Thyroid gland (tissue), 4 donors: ENCODE data around the gene SIRPB2. TPM values are rescaled to one million over a fixed set of nuclear protein-coding genes. Genes with fewer than 3 reads are reported as not detected.

Experiments used
- DNase-seq, 2 donors: peaks; one replicate each; pipeline ENCODE4 v3.0.0-alpha.2; 2019
- H3K27ac ChIP-seq, 3 donors: fragments of 200-600 bp; sonication (generic); 1 replicate in 2 of 3; 2 replicates in 1 of 3; pipeline ENCODE4 v1.5.1; 2016 to 2019; ENCODE audit warnings: mild to moderate bottlenecking in 1 of 3, moderate library complexity in 1 of 3
- H3K27me3 ChIP-seq: fragments of 200-600 bp; sonication (generic); one replicate; pipeline ENCODE4 v1.5.1; 2019
- H3K36me3 ChIP-seq, 2 donors: fragments of 200-600 bp; sonication (generic); one replicate each; pipeline ENCODE4 v1.5.1; 2016 to 2019
- H3K4me1 ChIP-seq, 2 donors: fragments of 200-600 bp; sonication (generic); one replicate each; pipeline ENCODE4 v1.5.1; 2017 to 2019
- H3K4me3 ChIP-seq, 3 donors: fragments of 200-600 bp; sonication (generic); replicated peaks in 1 of 3; 1 replicate in 2 of 3; 2 replicates in 1 of 3; pipeline ENCODE4 v1.5.1; 2016; ENCODE audit warnings: mild to moderate bottlenecking in 1 of 3
- H3K9me3 ChIP-seq: fragments of 200-600 bp; sonication (generic); one replicate; pipeline ENCODE4 v1.5.1; 2017
- POLR2A ChIP-seq, 2 donors: fragments of 450-650 bp; IDR thresholded peaks; one replicate each; pipeline ENCODE4 v1.6.1; 2017; ENCODE audit warnings: antibody characterized with exemption in 2 of 2, mild to moderate bottlenecking in 2 of 2, moderate library complexity in 1 of 2
- WGBS, 2 donors: methylation state at CpG; one replicate each; pipeline ENCODE4 v1.1.5; 2017; 5-methylcytosine and 5-hydroxymethylcytosine counted together
- intact Hi-C: fragments of 100-400 bp; cut with DNase I; formaldehyde crosslinking; loops from one replicate; pipeline ENCODE4 v1.15.1; 2023
- total RNA-seq, 4 donors: library from RNA; depleted of rRNA; stranded (reverse); fragments of >200 nt; gene quantifications; one replicate each; pipeline ENCODE4 v1.2.3, GENCODE V29; 2016
- TF ChIP-seq, protein P1 (sequence below), 6 experiments: fragments of 200-600 bp in 3 of 6; fragments of 450-650 bp in 3 of 6; sonication (generic) in 3 of 6; IDR thresholded peaks; one replicate each; pipeline ENCODE4 v1.5.1; 2016 to 2019; ENCODE audit warnings: antibody characterized with exemption in 6 of 6, mild to moderate bottlenecking in 2 of 6, inconsistent platforms in 1 of 6, moderate library complexity in 1 of 6

The SIRPB2 gene
- total RNA-seq, 4 donors from 2014 or later, result 1.3 to 4.5 (median 2.3) TPM

DNA sequence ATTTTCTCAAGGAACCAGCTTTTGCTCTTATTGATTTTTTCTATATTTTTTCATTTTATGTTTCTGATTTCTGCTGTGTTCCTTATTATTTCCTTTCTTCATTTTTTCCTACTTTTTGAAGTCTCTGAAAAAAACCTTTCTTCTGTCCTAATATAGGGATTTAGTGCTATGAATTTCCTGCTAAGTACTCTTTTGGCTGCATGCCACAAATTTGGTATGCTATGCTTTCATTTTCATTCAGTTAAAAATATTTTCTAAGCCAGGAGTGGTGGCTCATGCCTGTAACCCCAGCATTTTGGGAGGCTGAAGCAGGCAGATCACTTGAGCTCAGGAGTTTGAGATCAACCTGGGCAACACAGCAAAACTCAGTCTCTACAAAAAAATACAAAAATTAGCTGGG, 35.7 kb upstream of the SIRPB2 start:
- no peak overlapping the region for H3K4me3 ChIP-seq
- no peaks in the 10 kb centered on the region for H3K36me3 ChIP-seq
- H3K27ac ChIP-seq, result no peak overlapping the region
- H3K27me3 ChIP-seq, result no peaks in the 10 kb centered on the region
- TF ChIP-seq, protein P1, sequence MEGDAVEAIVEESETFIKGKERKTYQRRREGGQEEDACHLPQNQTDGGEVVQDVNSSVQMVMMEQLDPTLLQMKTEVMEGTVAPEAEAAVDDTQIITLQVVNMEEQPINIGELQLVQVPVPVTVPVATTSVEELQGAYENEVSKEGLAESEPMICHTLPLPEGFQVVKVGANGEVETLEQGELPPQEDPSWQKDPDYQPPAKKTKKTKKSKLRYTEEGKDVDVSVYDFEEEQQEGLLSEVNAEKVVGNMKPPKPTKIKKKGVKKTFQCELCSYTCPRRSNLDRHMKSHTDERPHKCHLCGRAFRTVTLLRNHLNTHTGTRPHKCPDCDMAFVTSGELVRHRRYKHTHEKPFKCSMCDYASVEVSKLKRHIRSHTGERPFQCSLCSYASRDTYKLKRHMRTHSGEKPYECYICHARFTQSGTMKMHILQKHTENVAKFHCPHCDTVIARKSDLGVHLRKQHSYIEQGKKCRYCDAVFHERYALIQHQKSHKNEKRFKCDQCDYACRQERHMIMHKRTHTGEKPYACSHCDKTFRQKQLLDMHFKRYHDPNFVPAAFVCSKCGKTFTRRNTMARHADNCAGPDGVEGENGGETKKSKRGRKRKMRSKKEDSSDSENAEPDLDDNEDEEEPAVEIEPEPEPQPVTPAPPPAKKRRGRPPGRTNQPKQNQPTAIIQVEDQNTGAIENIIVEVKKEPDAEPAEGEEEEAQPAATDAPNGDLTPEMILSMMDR (IDR thresholded peaks at IDR 0.05), result no peak
- TF ChIP-seq POLR2A (IDR thresholded peaks at IDR 0.05), result no peak
- no peaks in the 10 kb centered on the region for H3K9me3 ChIP-seq
- DNase-seq, result no peak
- intact Hi-C loops, result no loop called here
- no peaks in the 10 kb centered on the region for H3K4me1 ChIP-seq

DNA sequence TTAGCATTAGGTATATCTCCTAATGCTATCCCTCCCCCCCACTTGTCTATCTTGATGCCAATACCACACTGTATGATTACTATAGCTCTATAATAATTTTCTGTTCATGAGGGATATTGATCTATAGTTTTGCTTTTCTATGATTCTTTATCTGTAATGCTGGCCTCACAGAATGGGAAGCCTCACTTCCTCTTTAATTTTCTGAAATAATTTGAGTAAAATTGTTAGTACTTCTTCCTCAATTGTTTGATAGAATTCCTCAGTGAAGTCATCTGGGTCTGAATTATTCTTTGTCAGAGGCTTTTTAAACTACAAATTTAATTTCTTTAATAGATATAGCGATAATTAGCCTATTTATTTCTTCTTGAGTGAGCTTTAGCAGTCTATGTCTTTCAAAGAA, 35.1 kb upstream of the SIRPB2 start:
- Histone ChIP-seq H3K9me3 (no peaks in the 10 kb centered on the region), H3K27ac (no peak overlapping the region), H3K4me3 (no peak overlapping the region), H3K36me3 (no peaks in the 10 kb centered on the region), H3K4me1 (no peaks in the 10 kb centered on the region), H3K27me3 (no peaks in the 10 kb centered on the region)
- intact Hi-C loops, result no loop called here
- no peak for TF ChIP-seq POLR2A (IDR thresholded peaks at IDR 0.05)
- TF ChIP-seq, protein P1 (IDR thresholded peaks at IDR 0.05), result no peak
- 77 to 83% methylated on average over 1 of the region's 1 CpG for WGBS, 2 donors
- no peak for DNase-seq

DNA sequence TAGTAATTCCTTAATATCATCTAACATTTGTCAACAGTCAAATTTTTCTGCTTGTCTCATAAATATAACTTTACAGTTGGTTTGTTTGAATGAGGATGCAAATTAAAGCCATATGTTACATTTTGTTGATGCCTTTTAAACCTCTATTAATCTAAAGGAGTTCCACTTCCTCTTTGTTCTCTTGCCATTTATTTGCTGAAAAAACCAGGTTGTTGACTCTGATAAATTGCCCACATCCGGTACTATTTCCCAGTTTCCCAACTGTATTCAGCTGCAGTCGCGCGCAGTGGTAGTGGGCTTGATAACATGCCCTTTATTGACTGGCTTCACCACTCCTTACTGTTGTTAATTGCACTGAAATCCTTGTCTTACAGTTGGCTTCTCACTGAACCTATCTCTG, 32.8 kb upstream of the SIRPB2 start:
- no peaks in the 10 kb centered on the region for H3K9me3 ChIP-seq
- WGBS, 2 donors, result 59 to 69% methylated on average over 4 of the region's 4 CpGs
- no peak overlapping the region for H3K27ac ChIP-seq
- TF ChIP-seq, protein P1 (IDR thresholded peaks at IDR 0.05), result no peak
- TF ChIP-seq POLR2A (IDR thresholded peaks at IDR 0.05), result no peak
- H3K36me3 ChIP-seq, result no peaks in the 10 kb centered on the region
- H3K4me1 ChIP-seq, result no peaks in the 10 kb centered on the region
- intact Hi-C loops, result no loop called here
- DNase-seq, result no peak
- no peak overlapping the region for H3K4me3 ChIP-seq
- no peaks in the 10 kb centered on the region for H3K27me3 ChIP-seq

DNA sequence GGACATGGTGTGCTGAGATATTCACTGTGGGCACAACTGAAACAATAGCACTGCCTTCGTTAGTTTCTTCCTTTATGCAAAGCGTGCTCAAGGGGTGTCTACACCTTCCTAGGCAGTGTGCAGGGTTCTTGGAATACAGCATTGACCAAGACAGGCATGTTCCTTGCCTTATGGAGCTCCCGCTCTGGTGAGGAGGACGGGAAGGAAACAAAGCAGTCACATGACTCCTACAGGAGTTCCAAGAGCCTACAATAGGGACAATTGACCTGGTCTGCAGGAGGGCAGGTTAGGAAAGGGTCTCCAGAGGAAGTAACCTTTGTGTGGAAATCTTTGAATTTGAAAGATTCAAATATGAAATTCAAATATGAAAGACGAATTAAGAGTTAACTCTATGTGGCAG, 25.8 kb upstream of the SIRPB2 start:
- Histone ChIP-seq H3K27ac (no peak overlapping the region), H3K4me1 (no peaks in the 10 kb centered on the region), H3K9me3 (no peaks in the 10 kb centered on the region), H3K27me3 (no peaks in the 10 kb centered on the region), H3K36me3 (no peaks in the 10 kb centered on the region), H3K4me3 (no peak overlapping the region)
- no peak for DNase-seq
- intact Hi-C loops, result no loop called here
- WGBS, 2 donors, result 61 to 68% methylated on average over 5 of the region's 5 CpGs
- no peak for TF ChIP-seq POLR2A (IDR thresholded peaks at IDR 0.05)
- TF ChIP-seq, protein P1 (IDR thresholded peaks at IDR 0.05), result no peak

DNA sequence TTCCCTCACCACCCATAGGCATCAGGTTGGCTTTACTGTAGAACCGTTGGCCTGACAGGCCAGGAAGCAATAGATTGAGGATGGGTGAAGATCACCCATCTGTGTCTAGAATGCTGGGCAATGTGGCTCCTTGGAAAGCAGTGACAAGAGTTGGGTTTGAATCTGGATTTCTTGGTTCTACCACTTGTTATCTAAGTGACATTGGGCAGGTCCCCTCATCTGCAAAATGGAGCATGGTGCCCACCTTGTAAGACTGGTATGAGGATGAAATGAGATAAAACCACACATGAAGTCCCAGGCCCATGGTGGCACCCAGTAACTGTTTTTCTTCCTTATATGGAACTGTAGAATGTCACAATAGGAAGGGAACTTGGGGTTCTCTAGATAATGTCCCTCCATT, 22.6 kb upstream of the SIRPB2 start:
- DNase-seq, result no peak
- no peaks in the 10 kb centered on the region for H3K36me3 ChIP-seq
- H3K27me3 ChIP-seq, result no peaks in the 10 kb centered on the region
- TF ChIP-seq POLR2A (IDR thresholded peaks at IDR 0.05), result no peak
- TF ChIP-seq, protein P1 (IDR thresholded peaks at IDR 0.05), result no peak
- WGBS, 2 donors, result 83 to 92% methylated on average over 1 of the region's 1 CpG
- H3K9me3 ChIP-seq, result no peaks in the 10 kb centered on the region
- no peak overlapping the region for H3K4me3 ChIP-seq
- no peaks in the 10 kb centered on the region for H3K4me1 ChIP-seq
- H3K27ac ChIP-seq, result no peak overlapping the region
- intact Hi-C loops, result no loop called here
